ENCODE results near the gene TAF4.

GRCh38 chr20:61929561-61929960, 136.1 kb downstream of the TAF4 start:
- TF ChIP-seq CTCF (conservative IDR thresholded peaks at IDR 0.05 in 1 of 2, IDR thresholded peaks at IDR 0.05 in 1 of 2; ENCODE audit: low read depth in 1 of 2, low read length in 2 of 2) (no peak), EZH2 (IDR thresholded peaks at IDR 0.05; ENCODE audit: low read length, missing control alignments) (no peak)

Measured in fibroblast of lung (primary cell).